PFSK-1 (cell line): ENCODE results near the gene ARL5B.

Experiments
- FOXP2 ChIP-seq: optimal IDR thresholded peaks from 2 replicates; pipeline ENCODE3; 2011; ENCODE audit warnings: borderline replicate concordance, control low read depth, inconsistent platforms; ENCODE audit not compliant: insufficient read depth; ENCODE audit errors: extremely low read length, extremely low read depth
- POLR2AphosphoS5 ChIP-seq: IDR thresholded peaks from 2 replicates; pipeline ENCODE4 v1.6.1; 2012; ENCODE audit warnings: low read depth, mild to moderate bottlenecking, control low read depth, low read length, moderate library complexity
- REST ChIP-seq, 2 experiments: IDR thresholded peaks; 2 replicates each; pipeline versions ENCODE4 v1.6.1 to v1.8.0; 2011 to 2012; ENCODE audit warnings: low read depth in 2 of 2, low read length in 2 of 2, control low read depth in 1 of 2, inconsistent platforms in 1 of 2, mild to moderate bottlenecking in 1 of 2, moderate library complexity in 1 of 2; ENCODE audit not compliant: insufficient read depth in 1 of 2
- SIN3A ChIP-seq: IDR thresholded peaks from 2 replicates; pipeline ENCODE4 v1.6.1; 2012; ENCODE audit warnings: mild to moderate bottlenecking, low read length, moderate library complexity, borderline replicate concordance; ENCODE audit not compliant: insufficient read depth
- TAF1 ChIP-seq: IDR thresholded peaks from 2 replicates; pipeline ENCODE4 v1.6.1; 2012; ENCODE audit warnings: low read length, control low read depth, borderline replicate concordance; ENCODE audit not compliant: insufficient read depth

The ARL5B gene

GRCh38 chr10:18687195-18687594 is 28.0 kb downstream of the ARL5B start:
- no peak for TF ChIP-seq POLR2AphosphoS5
- TF ChIP-seq SIN3A: no peak
- TF ChIP-seq FOXP2: no peak
- TF ChIP-seq REST (IDR thresholded peaks at IDR 0.05; ENCODE audit: insufficient read depth in 1 of 2, low read depth in 2 of 2, low read length in 2 of 2): no peak
- no peak for TF ChIP-seq TAF1

GRCh38 chr10:18687706-18688105 is 28.5 kb downstream of the ARL5B start:
- TF ChIP-seq SIN3A: no peak
- TF ChIP-seq FOXP2: no peak
- no peak for TF ChIP-seq TAF1
- no peak for TF ChIP-seq REST (IDR thresholded peaks at IDR 0.05; ENCODE audit: insufficient read depth in 1 of 2, low read depth in 2 of 2, low read length in 2 of 2)

GRCh38 chr10:18689498-18689897 is 30.3 kb downstream of the ARL5B start:
- TF ChIP-seq FOXP2 (no peak), POLR2AphosphoS5 (no peak), TAF1 (no peak), REST (IDR thresholded peaks at IDR 0.05; ENCODE audit: insufficient read depth in 1 of 2, low read depth in 2 of 2, low read length in 2 of 2) (no peak), SIN3A (no peak)

- TF ChIP-seq REST (IDR thresholded peaks at IDR 0.05; ENCODE audit: insufficient read depth in 1 of 2, low read depth in 2 of 2, low read length in 2 of 2) (no peak), FOXP2 (no peak), SIN3A (no peak), POLR2AphosphoS5 (no peak), TAF1 (no peak)
Observed at GRCh38 chr10:18690541-18690940, 31.3 kb downstream of the ARL5B start.
